Keratinocyte (primary cell): ENCODE data around the gene RNU5B-1. TPM values are rescaled to one million over a fixed set of nuclear protein-coding genes. Genes with fewer than 3 reads are reported as not detected.

Source experiments
- DNase-seq: peaks from one replicate; pipeline ENCODE4 v3.0.0-alpha.2; 2011; ENCODE audit warnings: low read depth, missing footprints, low spot score
- FAIRE-seq: peaks from 2 replicates; lab custom pipeline; 2011; peaks lifted over from hg19 to GRCh38; lab: Jason Lieb, UNC
- H2AFZ ChIP-seq: 2 replicates; pipeline ENCODE4 v1.6.0; 2012; ENCODE audit warnings: low read length, control low read depth, inconsistent platforms; ENCODE audit not compliant: control insufficient read depth
- H3K27ac ChIP-seq: 2 replicates; pipeline ENCODE4 v1.5.1; 2011; ENCODE audit warnings: low read length; ENCODE audit not compliant: control insufficient read depth, insufficient read depth
- H3K27me3 ChIP-seq: 3 replicates; pipeline ENCODE4 v1.6.0; 2011; ENCODE audit warnings: low read length; ENCODE audit not compliant: control insufficient read depth, insufficient read depth; ENCODE audit errors: extremely low read depth
- H3K36me3 ChIP-seq, 2 experiments: 2 replicates in 1 of 2; 3 replicates in 1 of 2; pipeline ENCODE4 v1.5.1; 2011; ENCODE audit warnings: low read length in 2 of 2, mild to moderate bottlenecking in 1 of 2; ENCODE audit not compliant: control insufficient read depth in 2 of 2, insufficient read depth in 2 of 2; ENCODE audit errors: extremely low read depth in 1 of 2
- H3K4me1 ChIP-seq: 3 replicates; pipeline ENCODE4 v1.5.1; 2011; ENCODE audit warnings: low read length; ENCODE audit not compliant: control insufficient read depth, insufficient read depth; ENCODE audit errors: extremely low read depth
- H3K4me2 ChIP-seq: 3 replicates; pipeline ENCODE4 v1.6.0; 2011; ENCODE audit warnings: low read depth, low read length; ENCODE audit not compliant: control insufficient read depth, insufficient read depth; ENCODE audit errors: extremely low read depth
- H3K4me3 ChIP-seq, 3 experiments: fragments of 200-600 bp in 1 of 3; sonication (generic) in 1 of 3; 2 replicates in 2 of 3; 3 replicates in 1 of 3; pipeline ENCODE4 v1.5.1; 2011 to 2016; ENCODE audit warnings: low read length in 3 of 3, mild to moderate bottlenecking in 3 of 3, control low read depth in 2 of 3, inconsistent platforms in 1 of 3, low read depth in 1 of 3, mixed read lengths in 1 of 3, mixed run types in 1 of 3, moderate library complexity in 1 of 3; ENCODE audit not compliant: control insufficient read depth in 2 of 3, insufficient read depth in 2 of 3; ENCODE audit errors: extremely low read depth in 1 of 3
- H3K79me2 ChIP-seq: 2 replicates; pipeline ENCODE4 v1.6.0; 2012; ENCODE audit warnings: low read length; ENCODE audit not compliant: control insufficient read depth, insufficient read depth
- H3K9ac ChIP-seq: 3 replicates; pipeline ENCODE4 v1.6.0; 2011; ENCODE audit warnings: low read length; ENCODE audit not compliant: control insufficient read depth, insufficient read depth; ENCODE audit errors: extremely low read depth
- H3K9me1 ChIP-seq: 3 replicates; pipeline ENCODE4 v1.6.0; 2011; ENCODE audit warnings: low read length; ENCODE audit not compliant: control insufficient read depth, insufficient read depth; ENCODE audit errors: extremely low read depth
- H3K9me3 ChIP-seq: 2 replicates; pipeline ENCODE4 v1.5.1; 2012; ENCODE audit warnings: low read depth, low read length; ENCODE audit not compliant: control insufficient read depth
- H4K20me1 ChIP-seq: 3 replicates; pipeline ENCODE4 v1.6.0; 2011; ENCODE audit warnings: low read length; ENCODE audit not compliant: control insufficient read depth, insufficient read depth; ENCODE audit errors: extremely low read depth
- EZH2 ChIP-seq: IDR thresholded peaks from one replicate; pipeline ENCODE4 v1.6.1; 2012; ENCODE audit warnings: inconsistent platforms, mild to moderate bottlenecking, low read length, moderate library complexity
- dilution Hi-C: fragments of 300-500 bp; cut with MboI; formaldehyde crosslinking; loops from one replicate; pipeline ENCODE4 v1.7.0; 2020; ENCODE audit warnings: low sequenced_read_pairs; ENCODE audit not compliant: extremely low pct_ligation_motif_present
- polyA plus RNA-seq, 5 experiments: library from polyadenylated mRNA; depleted of rRNA in 3 of 5; stranded (reverse) in 3 of 5; stranded (forward) in 1 of 5; unstranded in 1 of 5; fragments of >200 nt; gene quantifications; 1 replicate in 1 of 5; 2 replicates in 3 of 5; 3 replicates in 1 of 5; pipeline versions ENCODE4 v1.2.1 to v1.2.3, GENCODE V29; 2011 to 2012; ENCODE audit warnings: missing spikeins in 2 of 5, low read depth in 1 of 5, low replicate concordance in 1 of 5
- TF ChIP-seq, protein P1 (sequence below), 3 experiments: IDR thresholded peaks in 1 of 3; conservative IDR thresholded peaks in 1 of 3; optimal IDR thresholded peaks in 1 of 3; 2 replicates in 2 of 3; 3 replicates in 1 of 3; pipeline versions ENCODE3 to v1.5.1; 2011; ENCODE audit warnings: low read length in 3 of 3, mild to moderate bottlenecking in 3 of 3, moderate library complexity in 2 of 3, control low read depth in 1 of 3, inconsistent platforms in 1 of 3; ENCODE audit not compliant: insufficient read depth in 2 of 3; ENCODE audit errors: extremely low read depth in 1 of 3

Gene RNU5B-1
- polyA plus RNA-seq, 1 donor (not counting 4 experiments of a cell fraction or from before 2014, with no cell fraction given): not detected

DNA sequence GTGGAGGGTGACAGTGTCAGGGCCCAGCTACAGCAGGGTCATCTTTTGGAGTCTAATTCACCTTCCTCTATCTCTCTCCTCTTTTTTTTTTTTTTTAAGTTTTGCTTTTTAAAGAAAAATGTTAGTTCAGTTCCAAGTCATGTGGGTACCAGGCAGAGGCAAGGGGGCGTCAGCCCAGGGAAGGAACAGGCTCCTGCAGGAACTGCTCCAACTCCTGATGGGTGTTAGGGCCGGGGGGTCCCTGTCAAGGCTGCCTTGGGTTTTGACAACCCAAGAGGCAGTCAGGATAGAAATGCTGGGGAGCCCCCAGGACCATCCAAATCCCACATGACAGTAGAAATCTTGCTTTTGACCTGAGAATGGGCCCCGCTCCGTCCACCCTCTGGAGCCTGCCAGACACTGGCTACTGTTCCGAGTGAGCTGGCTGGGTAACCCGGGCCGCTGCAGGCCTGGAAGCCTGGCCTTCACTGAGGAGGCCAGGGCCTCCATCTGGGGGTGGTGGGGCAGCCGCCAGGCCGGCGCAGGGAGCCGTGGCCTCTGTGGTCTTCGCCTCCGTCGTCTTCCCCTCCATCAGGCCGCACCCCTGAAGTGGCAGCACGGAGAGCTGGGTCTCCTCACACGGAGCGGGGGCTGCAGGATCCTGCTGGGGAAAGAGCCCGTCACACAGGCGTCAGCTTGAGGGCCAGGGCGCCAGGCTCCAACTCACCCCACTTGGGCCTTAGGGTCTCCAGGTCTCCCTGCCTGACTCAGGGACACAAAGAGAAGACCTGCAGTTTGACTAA is 24.2 kb downstream of the RNU5B-1 start:
- Histone ChIP-seq H3K9me1 (no peaks in the 10 kb centered on the region), H4K20me1 (no peaks in the 10 kb centered on the region), H2AFZ (no peak overlapping the region), H3K79me2 (no peaks in the 10 kb centered on the region), H3K4me1 (no peaks in the 10 kb centered on the region), H3K9ac (no peak overlapping the region), H3K4me2 (no peak overlapping the region), H3K27ac (no peak overlapping the region), H3K36me3 (no peaks in the 10 kb centered on the region), H3K4me3 (no peak overlapping the region), H3K9me3 (no peaks in the 10 kb centered on the region), H3K27me3 (peaks cover 15% of the 10 kb centered on the region)
- DNase-seq (no peak), FAIRE-seq (no peak)
- dilution Hi-C loops: no loop called here
- TF ChIP-seq, protein P1, sequence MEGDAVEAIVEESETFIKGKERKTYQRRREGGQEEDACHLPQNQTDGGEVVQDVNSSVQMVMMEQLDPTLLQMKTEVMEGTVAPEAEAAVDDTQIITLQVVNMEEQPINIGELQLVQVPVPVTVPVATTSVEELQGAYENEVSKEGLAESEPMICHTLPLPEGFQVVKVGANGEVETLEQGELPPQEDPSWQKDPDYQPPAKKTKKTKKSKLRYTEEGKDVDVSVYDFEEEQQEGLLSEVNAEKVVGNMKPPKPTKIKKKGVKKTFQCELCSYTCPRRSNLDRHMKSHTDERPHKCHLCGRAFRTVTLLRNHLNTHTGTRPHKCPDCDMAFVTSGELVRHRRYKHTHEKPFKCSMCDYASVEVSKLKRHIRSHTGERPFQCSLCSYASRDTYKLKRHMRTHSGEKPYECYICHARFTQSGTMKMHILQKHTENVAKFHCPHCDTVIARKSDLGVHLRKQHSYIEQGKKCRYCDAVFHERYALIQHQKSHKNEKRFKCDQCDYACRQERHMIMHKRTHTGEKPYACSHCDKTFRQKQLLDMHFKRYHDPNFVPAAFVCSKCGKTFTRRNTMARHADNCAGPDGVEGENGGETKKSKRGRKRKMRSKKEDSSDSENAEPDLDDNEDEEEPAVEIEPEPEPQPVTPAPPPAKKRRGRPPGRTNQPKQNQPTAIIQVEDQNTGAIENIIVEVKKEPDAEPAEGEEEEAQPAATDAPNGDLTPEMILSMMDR (optimal IDR thresholded peaks at IDR 0.05 in 1 of 3, IDR thresholded peaks at IDR 0.05 in 1 of 3, conservative IDR thresholded peaks at IDR 0.05 in 1 of 3; ENCODE audit: extremely low read depth in 1 of 3, insufficient read depth in 2 of 3, low read length in 3 of 3): no peak
- TF ChIP-seq EZH2: no peak

DNA sequence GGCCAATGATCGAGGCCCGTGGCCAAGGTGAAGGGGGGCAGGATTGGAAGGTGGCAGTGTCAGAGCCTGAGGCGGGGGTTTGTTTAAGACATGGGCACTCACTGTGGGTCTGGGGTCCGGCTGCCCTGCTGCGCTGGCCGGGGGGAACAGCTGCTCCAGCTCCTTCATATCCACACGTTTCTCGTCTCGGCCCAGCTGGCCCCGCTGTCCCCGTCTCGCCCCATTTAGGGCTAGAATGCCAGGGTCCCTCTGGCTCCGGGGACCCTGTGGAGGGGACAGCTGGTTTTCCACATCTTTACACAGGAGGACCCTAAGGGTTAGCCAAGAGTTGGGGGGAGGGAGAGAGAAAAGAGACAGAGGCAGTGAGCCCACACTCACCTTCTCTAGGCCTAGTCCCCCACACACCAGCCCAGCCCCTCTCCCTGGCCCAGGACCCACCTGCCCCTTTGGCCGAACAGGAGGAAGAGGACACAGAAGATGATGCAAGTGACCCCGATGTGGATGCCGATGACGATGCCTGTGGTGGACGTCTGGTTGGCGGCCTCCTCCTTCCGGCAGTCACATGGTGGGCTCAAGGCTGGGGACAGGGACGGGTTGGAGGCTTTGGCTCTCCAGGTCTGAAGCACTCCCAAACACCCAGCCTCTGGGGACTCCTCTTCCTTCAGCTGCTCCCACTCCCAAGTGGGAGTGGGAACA is 25.0 kb downstream of the RNU5B-1 start:
- DNase-seq (no peak), FAIRE-seq (no peak)
- Histone ChIP-seq H3K9me3 (no peaks in the 10 kb centered on the region), H2AFZ (no peak overlapping the region), H3K9me1 (no peaks in the 10 kb centered on the region), H4K20me1 (no peaks in the 10 kb centered on the region), H3K27me3 (peaks cover 18% of the 10 kb centered on the region), H3K4me1 (no peaks in the 10 kb centered on the region), H3K27ac (no peak overlapping the region), H3K79me2 (no peaks in the 10 kb centered on the region), H3K4me2 (no peak overlapping the region), H3K9ac (no peak overlapping the region), H3K36me3 (no peaks in the 10 kb centered on the region), H3K4me3 (no peak overlapping the region)
- no peak for TF ChIP-seq EZH2
- TF ChIP-seq, protein P1 (optimal IDR thresholded peaks at IDR 0.05 in 1 of 3, IDR thresholded peaks at IDR 0.05 in 1 of 3, conservative IDR thresholded peaks at IDR 0.05 in 1 of 3; ENCODE audit: extremely low read depth in 1 of 3, insufficient read depth in 2 of 3, low read length in 3 of 3): no peak
- dilution Hi-C loops: no loop called here
